Effector CD8-positive, alpha-beta T cell (primary cell): ENCODE results near the gene PLIN1.

Experiments
- DNase-seq: peaks from one replicate; lab custom pipeline; 2025; lab: John Stamatoyannopoulos, UW

The PLIN1 gene

DNA sequence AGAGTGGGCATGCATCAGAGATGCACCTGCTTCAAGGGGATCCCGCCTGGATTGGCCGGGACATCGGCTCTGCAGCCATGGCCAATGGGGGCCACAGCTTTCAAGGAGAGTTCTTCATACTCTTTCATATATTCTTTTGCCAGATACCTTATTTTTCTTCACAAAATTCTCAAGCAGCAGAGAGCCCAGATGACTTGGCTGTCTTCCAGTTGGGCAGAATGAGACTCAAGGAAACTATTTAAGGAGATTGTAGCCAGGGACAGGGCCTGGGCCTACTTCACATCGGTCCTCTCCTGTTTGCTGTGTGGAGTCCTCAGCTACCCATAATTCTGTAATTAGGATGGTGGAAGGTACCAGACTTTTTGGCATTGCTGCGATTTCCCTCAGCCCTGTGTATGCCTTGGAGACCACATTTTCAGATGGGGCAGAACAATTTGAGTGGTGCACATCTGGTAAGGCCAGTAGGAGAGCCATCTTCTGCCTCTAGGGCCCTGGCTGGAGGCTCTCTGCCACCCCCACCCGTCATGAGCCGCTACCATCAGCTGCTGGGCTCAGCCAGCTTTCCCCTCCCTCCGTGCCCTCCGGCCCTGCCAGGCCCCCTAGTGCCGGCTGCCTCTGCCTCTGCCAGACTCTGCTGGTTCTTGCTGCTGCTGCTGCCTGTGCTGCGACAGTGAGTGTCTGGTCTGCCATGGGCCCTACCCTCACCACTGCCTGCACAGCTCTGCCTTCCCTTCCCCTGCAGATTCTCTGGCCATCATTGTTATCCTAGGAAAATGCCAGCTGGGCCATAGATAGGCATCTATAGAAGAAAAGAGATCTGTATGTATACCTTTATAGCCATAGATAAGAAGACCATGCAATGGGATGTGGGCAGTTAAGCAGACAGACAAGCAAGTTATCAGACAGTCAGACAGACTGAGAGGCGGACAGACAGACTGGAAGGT, 6.7 kb downstream of the PLIN1 start:
- DNase-seq, result no peak

DNA sequence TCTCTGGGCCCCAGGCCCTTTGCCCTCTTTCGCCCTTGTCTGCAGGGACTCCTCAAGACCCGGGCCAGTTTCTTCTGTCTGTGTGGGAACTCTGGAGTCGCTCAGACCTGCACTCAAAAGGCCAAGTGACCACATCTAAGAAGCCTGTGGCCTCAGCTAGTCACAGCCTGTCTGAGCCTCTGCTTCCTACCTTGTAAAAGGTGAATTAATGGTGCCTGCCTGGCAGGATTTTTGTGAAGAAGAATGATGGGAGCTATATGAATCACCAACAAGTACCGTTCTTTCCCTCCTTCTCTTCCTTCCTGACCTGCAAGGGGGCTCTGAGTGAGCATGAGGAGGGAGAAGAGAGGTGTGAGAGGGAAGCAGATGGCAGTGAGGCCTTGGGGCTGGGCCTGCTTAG, 7.5 kb downstream of the PLIN1 start:
- no peak for DNase-seq

DNA sequence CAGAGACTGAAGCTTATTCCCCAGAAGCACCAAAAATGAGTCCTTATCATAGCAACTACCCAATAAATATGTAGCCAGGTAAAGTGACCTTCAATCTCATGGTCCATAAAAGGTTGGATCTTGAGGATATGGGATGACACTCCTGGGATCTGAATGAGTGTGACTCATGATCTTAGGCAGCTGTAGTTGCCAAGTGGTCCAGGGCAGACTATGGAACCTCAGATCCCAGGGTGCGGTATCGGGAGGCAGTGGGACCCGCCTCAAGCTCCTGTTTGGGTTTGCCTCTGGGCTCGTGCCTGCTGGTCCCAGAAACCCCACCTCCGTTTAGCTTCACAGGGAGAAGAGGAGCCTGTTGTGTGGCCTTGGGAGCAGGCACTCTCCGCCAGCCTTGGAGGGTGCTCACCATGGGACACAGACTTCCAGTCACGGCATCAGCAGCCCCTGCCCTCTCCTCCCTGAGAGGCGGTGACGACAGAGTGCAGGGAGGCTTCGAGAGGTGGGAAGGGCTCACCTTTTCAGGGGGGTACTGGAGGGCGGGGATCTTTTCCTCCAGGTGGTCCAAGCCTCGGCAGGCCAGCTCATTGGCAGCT, 8.1 kb downstream of the PLIN1 start:
- DNase-seq, result no peak

DNA sequence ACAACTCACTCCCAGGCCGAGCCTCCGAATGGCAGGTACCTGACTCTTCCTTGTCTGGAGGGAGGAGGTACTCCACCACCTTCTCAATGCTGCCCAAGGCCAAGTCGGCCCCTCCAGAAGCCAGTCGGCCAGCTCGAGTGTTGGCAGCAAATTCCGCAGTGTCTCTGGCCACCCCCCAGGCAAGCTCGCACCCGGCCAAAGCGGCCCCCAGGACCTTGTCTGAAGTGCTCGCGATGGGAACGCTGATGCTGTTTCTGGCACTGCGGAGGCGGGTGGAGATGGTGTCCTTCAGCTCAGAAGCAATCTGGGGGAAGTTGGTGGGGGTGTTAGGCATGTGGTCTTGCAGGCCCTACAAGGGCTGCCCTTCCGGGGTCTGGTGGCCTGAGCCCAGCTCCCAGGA, 9.2 kb downstream of the PLIN1 start:
- DNase-seq, result no peak

DNA sequence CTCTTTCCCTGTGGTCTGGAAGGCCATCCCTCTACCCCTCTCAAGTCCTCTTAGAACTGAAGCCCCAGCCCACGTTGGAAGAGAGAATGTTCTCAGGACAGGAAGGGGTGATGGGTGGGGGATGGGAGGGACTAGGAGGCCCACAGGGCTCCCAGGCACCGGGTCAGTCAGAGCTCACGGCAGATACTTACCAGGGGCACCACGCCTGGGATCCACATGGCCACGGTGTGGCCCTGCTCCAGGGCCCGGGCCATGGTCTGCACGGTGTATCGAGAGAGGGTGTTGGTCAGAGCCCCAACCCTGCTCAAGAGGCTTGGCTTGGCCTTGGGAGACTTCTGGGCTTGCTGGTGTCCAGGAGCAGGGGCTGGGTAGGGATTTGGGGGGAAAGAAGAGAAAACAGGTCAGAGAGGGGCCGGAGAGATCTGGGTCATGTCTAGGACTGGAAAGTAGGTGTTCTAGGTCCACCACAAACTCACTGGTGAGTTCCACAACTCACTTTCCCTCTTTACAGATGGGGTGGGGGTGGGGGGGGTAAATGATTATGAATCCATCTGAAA, 9.8 kb downstream of the PLIN1 start:
- no peak for DNase-seq

DNA sequence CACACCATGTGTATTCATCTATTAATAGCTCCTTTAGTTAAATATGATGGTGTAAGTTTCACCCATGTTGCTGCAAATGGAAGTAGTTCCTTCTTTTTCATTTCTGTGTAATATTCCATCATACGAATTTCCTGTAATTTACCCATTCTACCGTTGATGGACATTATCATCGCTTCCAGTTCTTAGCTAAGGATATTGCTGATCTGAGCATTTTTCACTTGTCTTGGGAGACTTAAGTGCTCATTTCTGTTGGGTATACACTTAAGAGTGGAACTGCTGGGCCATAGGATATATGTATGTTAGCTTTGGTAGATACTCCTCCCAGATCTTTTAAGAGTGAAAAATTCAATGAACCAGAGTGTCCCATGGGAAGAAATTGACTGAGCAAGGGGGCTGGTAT, 11.0 kb downstream of the PLIN1 start:
- no peak for DNase-seq

DNA sequence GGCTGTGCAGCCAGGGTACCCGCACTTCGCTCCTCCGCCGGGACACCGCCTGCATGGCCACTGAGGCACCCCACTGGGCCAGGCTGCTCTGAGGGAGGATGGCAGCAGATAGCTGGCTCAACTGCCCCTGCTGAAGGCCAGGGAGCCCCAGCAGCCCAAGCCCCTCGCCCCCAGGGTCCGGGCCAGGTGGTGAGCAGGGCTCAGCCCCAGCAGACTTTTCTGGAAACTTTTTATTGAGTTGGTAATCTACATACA, 11.5 kb downstream of the PLIN1 start:
- DNase-seq, result no peak

DNA sequence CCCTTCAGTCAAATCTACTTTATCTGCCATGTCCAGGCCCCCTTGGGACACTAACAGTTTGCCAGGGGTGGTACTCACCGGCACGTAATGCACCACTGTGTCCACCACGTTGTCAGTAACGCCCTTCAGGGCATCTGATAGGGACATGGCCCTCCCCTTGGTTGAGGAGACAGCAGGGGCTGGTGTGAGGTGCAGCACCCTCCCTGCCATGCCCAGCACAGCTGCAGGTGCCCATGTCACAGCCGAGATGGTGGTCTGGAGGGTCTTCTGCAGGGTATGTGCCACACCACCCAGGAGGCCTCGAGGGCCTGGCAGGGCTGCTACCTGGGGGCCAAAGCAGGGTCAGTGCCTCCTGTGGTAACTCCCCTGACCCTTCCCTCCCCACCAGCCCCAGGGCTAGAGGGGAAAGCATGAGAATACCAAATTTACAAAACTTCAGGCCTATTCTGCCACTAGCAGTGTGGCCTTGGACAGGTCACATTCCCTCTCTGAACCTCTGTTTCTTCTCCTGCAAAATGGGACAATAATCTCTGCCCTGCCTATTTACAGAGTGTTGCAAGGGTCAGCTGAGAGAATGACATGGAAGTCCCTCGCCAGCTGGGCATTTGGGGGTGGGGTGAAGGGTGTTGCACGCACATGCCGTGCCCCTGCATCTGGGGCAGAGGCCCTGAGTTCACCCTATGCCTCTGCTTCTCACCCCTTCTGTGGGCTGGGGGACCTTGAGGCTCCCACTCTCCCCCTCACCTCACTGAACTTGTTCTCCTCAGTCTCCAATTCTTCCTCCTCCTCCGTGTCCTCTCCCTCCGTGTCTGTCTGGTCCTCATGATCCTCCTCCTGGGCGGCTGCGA, 12.1 kb downstream of the PLIN1 start:
- DNase-seq, result no peak

DNA sequence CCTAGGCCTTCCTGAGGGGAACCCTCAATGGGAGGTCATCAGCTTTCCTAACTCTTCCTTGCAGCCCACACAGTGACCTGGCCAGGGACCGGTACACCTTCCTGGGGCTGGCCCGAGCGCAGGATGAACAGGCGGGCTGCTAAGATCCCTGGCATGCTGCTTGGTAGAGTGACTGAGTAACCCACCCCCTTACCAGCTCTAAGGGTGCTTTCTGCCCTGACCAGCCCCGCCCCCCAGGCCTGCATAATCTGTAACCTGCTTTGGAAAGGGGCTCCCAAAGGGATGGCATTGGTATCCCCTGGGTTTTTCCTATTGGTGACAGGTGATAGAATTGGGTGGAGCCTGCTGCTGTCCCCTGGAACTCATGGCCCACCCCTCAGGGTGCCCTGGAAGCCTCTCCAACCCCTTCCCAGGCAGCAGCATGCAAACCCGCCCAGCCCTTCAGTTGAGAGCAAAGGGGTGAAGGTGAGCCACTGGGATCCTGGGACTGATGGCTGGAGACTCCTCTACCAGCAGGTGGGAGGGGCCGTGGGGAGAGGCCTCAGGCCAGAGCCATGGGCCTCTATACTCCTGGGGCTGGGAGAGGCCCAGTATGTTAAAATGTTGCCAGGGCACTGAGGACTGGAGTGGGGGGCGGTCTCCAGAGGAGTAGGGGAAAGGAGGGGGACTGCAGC, 12.8 kb downstream of the PLIN1 start:
- no peak for DNase-seq

DNA sequence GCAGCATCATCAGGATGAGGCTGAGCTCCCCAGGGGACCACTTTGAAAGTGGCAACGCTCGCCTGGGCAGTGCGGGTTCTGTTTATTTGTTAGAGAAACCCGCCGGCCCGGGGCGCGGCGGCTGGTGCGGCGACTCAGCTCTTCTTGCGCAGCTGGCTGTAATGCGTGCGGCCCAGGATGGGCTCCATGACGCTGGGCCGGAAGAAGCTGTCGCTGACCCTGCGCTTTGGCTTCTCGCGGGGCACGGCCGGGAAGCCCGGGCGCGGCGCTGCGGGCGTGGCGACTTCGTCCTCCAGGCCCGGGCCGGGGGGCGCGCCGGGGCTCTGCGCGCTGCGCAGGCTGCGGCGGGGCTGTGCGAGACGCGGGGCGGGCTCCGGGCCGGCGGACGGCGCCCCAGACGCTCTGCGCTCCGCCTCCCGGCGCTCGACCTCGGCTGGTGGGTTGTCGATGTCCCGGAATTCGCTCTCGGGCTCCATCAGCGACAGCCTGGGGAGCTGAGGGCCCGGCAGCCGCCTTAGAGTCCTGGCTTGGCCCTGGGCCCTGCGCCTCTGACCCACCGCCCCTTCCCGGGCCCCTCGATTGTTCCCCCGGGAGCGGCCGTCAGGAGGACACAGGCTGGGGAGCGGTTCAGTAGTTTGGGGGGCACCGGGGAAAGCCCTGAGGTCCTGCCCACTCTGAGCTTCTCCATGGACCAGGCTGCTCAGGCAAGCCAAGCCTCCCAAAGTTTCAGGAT, 13.6 kb downstream of the PLIN1 start:
- DNase-seq, result no peak

DNA sequence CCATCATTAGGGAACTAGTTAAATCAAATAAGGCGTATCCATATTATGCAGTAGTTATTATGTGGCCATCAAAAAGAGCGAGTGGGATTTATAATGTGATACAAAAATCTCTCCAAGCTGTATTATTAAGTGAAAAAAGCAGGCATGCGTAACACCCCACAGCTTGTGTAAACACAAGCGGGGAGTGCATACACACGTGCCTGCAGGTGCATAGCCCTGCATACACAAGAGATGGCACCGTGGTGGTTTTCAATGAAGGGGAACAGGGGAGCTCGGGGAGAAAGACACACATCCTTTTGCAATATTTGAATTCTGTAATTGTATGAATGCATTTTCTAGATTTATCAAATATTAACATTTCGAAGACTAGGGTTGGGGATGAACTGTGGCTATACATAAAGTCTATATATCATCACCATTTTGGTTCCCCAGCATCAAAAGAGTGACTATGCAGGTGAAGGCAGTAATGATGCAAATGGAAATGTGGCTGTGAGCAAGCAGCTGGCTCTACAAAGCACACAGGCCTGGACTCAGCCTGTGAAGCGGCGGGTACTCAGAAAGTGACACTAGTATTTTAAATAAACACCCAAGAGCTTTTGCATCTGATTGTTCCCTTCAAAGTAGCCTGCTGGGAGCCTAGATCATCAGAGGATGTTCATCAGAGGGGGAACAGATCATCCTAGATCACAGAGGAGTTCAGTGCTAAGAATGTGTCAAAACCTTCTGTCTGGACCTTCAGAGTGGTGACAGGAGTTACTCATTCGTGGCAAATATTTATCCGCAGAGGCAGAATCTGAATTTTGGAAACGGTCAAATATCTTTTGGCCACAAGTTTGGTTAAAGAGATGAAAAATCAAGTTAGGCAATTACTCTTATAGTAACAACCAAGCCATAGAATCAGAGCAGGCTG, 14.5 kb downstream of the PLIN1 start:
- DNase-seq, result no peak

DNA sequence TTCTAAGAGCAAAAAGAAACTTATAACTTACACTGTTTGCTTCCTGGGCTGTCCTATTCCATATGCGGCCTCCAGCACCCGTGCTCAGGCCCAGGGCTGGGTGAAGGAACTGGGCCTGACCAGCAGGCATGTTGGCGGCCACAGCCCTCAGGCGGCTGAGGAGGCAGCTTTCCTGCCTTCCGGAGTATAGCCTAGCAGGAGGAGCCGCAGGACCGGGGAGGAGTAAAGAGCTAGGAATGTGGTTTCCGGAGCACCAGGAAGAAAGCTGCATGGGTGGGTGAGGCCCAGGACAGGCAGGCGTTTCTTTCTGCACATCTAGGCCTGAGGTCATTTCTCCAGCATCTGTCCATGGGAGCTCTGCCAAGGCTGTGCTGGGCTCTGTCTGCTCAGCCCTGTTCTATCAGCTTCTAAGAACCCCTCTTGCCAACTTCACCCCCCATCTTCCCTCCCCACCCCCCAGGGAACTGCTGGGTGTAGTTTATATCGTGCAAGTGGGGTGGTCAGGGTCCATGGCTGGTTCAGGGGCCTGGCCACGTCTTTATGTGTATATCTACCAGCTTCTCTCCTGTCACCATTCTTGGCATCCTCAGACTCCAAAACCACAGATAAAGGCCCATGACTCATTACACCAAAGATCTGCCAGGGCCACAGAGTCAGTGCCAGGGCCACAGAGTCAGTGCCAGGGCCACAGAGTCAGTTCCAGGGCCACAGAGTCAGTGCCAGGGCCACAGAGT, 16.1 kb downstream of the PLIN1 start:
- no peak for DNase-seq

DNA sequence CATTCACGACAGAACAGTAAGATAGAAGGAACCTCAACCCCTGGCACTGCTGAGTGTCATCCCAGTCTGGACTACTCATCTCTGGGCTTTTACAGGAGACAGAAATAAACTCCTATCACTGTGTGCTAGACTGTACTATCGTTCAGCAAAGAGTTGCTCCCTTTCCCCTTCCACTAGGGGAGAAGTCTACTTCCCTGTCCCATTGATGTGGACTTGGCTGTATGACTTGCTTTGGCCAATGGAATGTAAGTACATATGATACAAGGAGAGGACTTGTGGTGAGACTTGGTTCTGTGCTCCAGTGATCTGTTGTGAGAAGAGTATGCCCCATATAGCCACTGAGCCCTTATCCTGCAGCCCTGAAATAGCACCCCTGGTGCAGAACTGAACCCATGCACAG, 18.6 kb downstream of the PLIN1 start:
- DNase-seq, result no peak

DNA sequence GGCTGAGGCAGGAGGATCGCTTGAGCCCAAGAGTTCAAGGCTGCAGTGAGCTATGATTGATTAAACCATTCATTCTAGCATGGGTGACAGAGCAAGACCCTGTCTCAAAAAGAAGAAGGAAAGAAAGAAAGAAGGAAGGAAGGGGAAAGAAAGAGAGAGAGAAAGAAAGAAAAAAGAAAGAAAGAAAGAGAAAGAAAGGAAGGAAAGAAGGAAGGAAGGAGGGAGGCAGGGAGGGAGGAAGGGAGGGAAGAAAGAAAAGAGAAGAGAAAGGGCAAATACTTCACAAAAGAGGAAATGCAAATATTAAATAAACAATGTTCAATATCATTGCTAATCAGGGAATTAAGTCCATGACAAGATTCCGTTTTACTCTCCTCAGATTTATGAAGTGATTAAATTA, 19.9 kb downstream of the PLIN1 start:
- DNase-seq, result no peak

DNA sequence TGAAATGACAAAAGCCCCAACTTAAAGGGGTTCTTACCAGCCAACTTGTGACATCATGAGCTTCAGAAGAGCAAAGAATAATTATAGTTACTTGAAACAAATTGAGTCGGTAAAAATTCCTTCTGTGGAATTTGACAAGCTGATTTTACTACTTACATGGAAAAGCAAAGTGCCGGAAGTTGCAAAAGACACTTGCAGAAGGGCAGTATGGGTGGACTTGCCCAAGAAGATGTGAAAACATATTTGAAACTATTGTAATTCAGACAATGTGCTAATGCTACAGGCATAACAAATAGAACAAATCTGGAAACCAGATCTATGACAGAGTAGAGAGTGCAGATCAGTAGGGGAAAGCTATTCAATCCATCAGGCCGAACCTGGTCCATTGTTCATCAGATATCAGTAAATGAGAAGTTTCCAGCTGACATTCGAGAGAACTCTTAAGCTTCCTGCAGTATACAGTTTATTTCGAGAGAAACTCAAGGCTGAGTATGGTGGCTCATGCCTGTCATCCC, 21.4 kb downstream of the PLIN1 start:
- no peak for DNase-seq

DNA sequence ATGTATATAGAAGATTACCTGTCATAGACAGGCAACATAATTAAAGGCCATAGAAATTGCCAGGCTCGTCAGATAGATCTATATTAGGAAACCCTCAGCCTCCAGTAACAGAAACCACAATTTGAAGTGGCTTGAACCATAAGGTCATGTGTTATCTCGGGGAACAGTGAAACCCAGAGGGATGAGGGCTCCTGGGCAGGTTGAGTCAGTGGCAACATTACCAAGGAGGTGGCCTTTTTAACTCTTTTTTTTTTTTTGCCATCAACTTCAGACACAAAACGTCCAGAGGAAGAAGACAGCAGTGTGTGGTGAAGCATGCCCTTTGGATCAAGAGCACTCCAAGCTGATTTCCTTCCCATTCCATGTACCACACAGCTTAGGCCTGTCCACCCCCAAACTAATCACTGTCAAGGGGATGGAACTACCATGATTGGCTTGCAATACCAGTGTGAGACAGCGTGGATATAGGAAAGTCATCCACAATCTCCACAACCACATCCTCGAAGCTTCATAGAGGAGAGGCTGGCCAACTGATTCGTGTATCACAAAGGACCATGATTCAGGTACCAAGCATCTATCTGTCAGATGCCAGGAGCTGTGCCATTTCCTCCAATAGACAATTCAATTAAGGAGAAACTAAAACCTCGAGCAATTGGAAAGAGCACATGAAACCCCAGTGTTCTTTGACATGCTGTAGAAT, 22.9 kb downstream of the PLIN1 start:
- no peak for DNase-seq

DNA sequence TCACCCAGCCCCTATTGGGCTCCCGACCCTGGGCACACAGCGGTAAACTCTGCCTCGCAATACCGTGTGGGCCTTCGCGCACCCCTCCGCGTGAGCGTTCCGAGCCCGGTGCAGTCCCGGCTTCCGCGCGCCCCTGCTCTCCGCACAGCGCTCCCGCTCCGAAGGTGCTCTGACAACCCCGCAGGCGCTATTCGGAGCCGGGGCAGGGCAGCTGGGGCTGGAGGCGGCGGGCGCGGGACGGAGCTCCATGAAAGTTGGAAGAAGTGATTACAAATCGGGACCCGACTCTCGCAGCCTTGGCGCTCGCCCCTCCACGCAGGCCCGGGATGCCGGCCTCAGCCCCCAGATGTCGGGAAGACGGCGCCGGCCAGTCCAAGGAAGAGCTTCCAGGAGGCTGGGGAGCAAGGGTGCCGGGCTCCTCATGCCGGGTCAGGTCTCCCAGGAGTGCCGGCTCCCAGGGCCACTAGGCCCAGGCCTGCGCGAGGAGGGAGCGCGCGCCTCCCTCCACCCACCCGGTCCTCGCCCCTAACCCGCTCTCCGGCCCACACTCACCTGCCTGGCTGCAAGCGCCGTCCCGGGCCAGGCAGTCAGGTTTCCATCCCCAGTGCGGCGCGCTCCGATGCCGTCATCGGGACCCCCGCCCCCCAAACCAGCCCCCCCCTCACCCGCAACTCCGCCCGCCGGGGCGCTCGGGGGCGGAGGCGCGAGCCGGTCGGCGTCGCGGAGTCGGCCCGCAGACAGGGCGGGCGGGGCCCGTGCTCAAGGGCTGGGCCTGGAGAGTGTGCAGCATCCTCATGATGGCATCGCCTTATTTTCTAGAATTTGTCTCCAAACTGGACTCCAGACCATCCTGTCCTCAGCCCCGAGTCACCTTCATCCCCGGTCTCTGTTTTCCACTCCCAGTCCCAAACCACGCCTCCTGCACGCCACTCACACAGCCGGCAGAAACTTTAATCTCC, 24.0 kb downstream of the PLIN1 start, which contains the start of gene KIF7:
Gene KIF7 (minus strand): TSS at position 621 of the 959 bp plus-strand sequence. CDS start 2,537 bp downstream, outside the sequence.
- DNase-seq, result no peak
